ENCODE data around the gene STK10.

Gene STK10

GRCh38 chr5:172186114-172186695, 1.8 kb downstream of the STK10 start:
- TF ChIP-seq CTCF (IDR thresholded peaks at IDR 0.05; ENCODE audit: low read depth, low read length) (no peak), EZH2phosphoT487 (IDR thresholded peaks at IDR 0.05; ENCODE audit: low read depth) (no peak)
- H2AFZ ChIP-seq (ENCODE audit: low read depth, low read length) = no peak overlapping the region
- no peaks in the 10 kb centered on the region for H4K20me1 ChIP-seq (ENCODE audit: insufficient read depth, low read length)
- H3K4me3 ChIP-seq (ENCODE audit: low read length) = peak overlapping the region; percentile 89
- peaks cover under 1% of the 10 kb centered on the region; the same call in 1 of the 2 replicates for H3K9me3 ChIP-seq (ENCODE audit: insufficient read depth, low read length)
- H3K27me3 ChIP-seq (ENCODE audit: low read depth, low read length) = no peaks in the 10 kb centered on the region
- peak overlapping the region; percentile 95 for H3K9ac ChIP-seq (ENCODE audit: low read length)
- peak overlapping the region; percentile 90 for H3K27ac ChIP-seq (ENCODE audit: low read length)
- H3K36me3 ChIP-seq (replicated peaks; ENCODE audit: low read depth, low read length) = peaks cover 30% of the 10 kb centered on the region
- H3K79me2 ChIP-seq (ENCODE audit: low read length) = peaks cover 66% of the 10 kb centered on the region
- peak overlapping the region; percentile 70 for H3K4me2 ChIP-seq (ENCODE audit: low read length)
- H3K4me1 ChIP-seq (ENCODE audit: low read length) = peaks cover 29% of the 10 kb centered on the region

- Histone ChIP-seq H3K4me3 (ENCODE audit: low read length) (peak overlapping the region; percentile 89), H3K4me2 (ENCODE audit: low read length) (peak overlapping the region; percentile 70), H3K27ac (ENCODE audit: low read length) (peak overlapping the region; percentile 90)
Observed at GRCh38 chr5:172185096-172185461, 2.9 kb downstream of the STK10 start.

GRCh38 chr5:172183881-172184280, 4.1 kb downstream of the STK10 start:
- Histone ChIP-seq H3K27ac (ENCODE audit: low read length) (peak overlapping the region; percentile 90; the same call in 1 of the 2 replicates), H3K4me1 (ENCODE audit: low read length) (peaks cover 41% of the 10 kb centered on the region), H3K27me3 (ENCODE audit: low read depth, low read length) (no peaks in the 10 kb centered on the region), H3K4me2 (ENCODE audit: low read length) (peak overlapping the region; percentile 70; the same call in 1 of the 2 replicates), H3K9me3 (ENCODE audit: insufficient read depth, low read length) (peaks cover 5% of the 10 kb centered on the region; the same call in 1 of the 2 replicates), H3K79me2 (ENCODE audit: low read length) (peaks cover 89% of the 10 kb centered on the region), H2AFZ (ENCODE audit: low read depth, low read length) (no peak overlapping the region), H3K36me3 (replicated peaks; ENCODE audit: low read depth, low read length) (peaks cover 37% of the 10 kb centered on the region), H3K4me3 (ENCODE audit: low read length) (no peak overlapping the region), H4K20me1 (ENCODE audit: insufficient read depth, low read length) (peaks cover 3% of the 10 kb centered on the region), H3K9ac (ENCODE audit: low read length) (no peak overlapping the region)
- no peak for TF ChIP-seq EZH2phosphoT487 (IDR thresholded peaks at IDR 0.05; ENCODE audit: low read depth)

More at GRCh38 chr5:172185096-172185461, 2.9 kb downstream of the STK10 start:
- Histone ChIP-seq H4K20me1 (ENCODE audit: insufficient read depth, low read length) (no peaks in the 10 kb centered on the region; the same call in 1 of the 2 replicates), H3K79me2 (ENCODE audit: low read length) (peaks cover 77% of the 10 kb centered on the region), H3K4me1 (ENCODE audit: low read length) (peaks cover 29% of the 10 kb centered on the region), H3K9me3 (ENCODE audit: insufficient read depth, low read length) (peaks cover 5% of the 10 kb centered on the region; the same call in 1 of the 2 replicates), H3K9ac (ENCODE audit: low read length) (peak overlapping the region; percentile 95; the same call in 1 of the 2 replicates), H3K36me3 (replicated peaks; ENCODE audit: low read depth, low read length) (peaks cover 37% of the 10 kb centered on the region), H3K27me3 (ENCODE audit: low read depth, low read length) (no peaks in the 10 kb centered on the region), H2AFZ (ENCODE audit: low read depth, low read length) (no peak overlapping the region)
- TF ChIP-seq EZH2phosphoT487 (IDR thresholded peaks at IDR 0.05; ENCODE audit: low read depth) (no peak), CTCF (IDR thresholded peaks at IDR 0.05; ENCODE audit: low read depth, low read length) (no peak)

GRCh38 chr5:172182291-172182690, 5.7 kb downstream of the STK10 start:
- Histone ChIP-seq H3K27ac (ENCODE audit: low read length) (no peak overlapping the region), H3K9ac (ENCODE audit: low read length) (no peak overlapping the region), H3K27me3 (ENCODE audit: low read depth, low read length) (no peaks in the 10 kb centered on the region), H3K4me2 (ENCODE audit: low read length) (no peak overlapping the region), H2AFZ (ENCODE audit: low read depth, low read length) (no peak overlapping the region), H3K36me3 (replicated peaks; ENCODE audit: low read depth, low read length) (peaks cover 38% of the 10 kb centered on the region), H3K4me3 (ENCODE audit: low read length) (no peak overlapping the region), H4K20me1 (ENCODE audit: insufficient read depth, low read length) (peaks cover 9% of the 10 kb centered on the region), H3K4me1 (ENCODE audit: low read length) (peaks cover 43% of the 10 kb centered on the region), H3K79me2 (ENCODE audit: low read length) (peaks cover 99% of the 10 kb centered on the region), H3K9me3 (ENCODE audit: insufficient read depth, low read length) (peaks cover 5% of the 10 kb centered on the region; the same call in 1 of the 2 replicates)
- no peak for TF ChIP-seq EZH2phosphoT487 (IDR thresholded peaks at IDR 0.05; ENCODE audit: low read depth)
- TF ChIP-seq CTCF (IDR thresholded peaks at IDR 0.05; ENCODE audit: low read depth, low read length) = no peak

Data from OCI-LY3 (cell line).